ENCODE measurements around the gene ETF1.

The ETF1 gene

GRCh38 chr5:138563340-138564118, 20.5 kb upstream of the ETF1 start:
- DNase-seq (ENCODE audit: low read depth in 2 of 3, low spot score in 2 of 3): no peak

GRCh38 chr5:138560971-138561370, 17.9 kb upstream of the ETF1 start:
- DNase-seq (ENCODE audit: low read depth in 2 of 3, low spot score in 2 of 3): no peak

- DNase-seq (ENCODE audit: low read depth in 2 of 3, low spot score in 2 of 3): no peak
Observed at GRCh38 chr5:138559937-138560336, 16.9 kb upstream of the ETF1 start.

- no peak for DNase-seq (ENCODE audit: low read depth in 2 of 3, low spot score in 2 of 3)
Observed at GRCh38 chr5:138557677-138558076, 14.6 kb upstream of the ETF1 start.

- no peak for DNase-seq (ENCODE audit: low read depth in 2 of 3, low spot score in 2 of 3)
Observed at GRCh38 chr5:138554143-138554542, 11.1 kb upstream of the ETF1 start.

GRCh38 chr5:138553437-138554095, 10.5 kb upstream of the ETF1 start:
- DNase-seq (ENCODE audit: low read depth in 2 of 3, low spot score in 2 of 3): no peak

GRCh38 chr5:138552657-138553056, 9.6 kb upstream of the ETF1 start:
- no peak for DNase-seq (ENCODE audit: low read depth in 2 of 3, low spot score in 2 of 3)

GRCh38 chr5:138549414-138549813, 6.4 kb upstream of the ETF1 start:
- no peak for DNase-seq (ENCODE audit: low read depth in 2 of 3, low spot score in 2 of 3)

GRCh38 chr5:138545919-138546562, 3.0 kb upstream of the ETF1 start:
- DNase-seq (ENCODE audit: low read depth in 2 of 3, low spot score in 2 of 3): no peak

GRCh38 chr5:138544181-138545134, 1.4 kb upstream of the ETF1 start:
- no peak for DNase-seq (ENCODE audit: low read depth in 2 of 3, low spot score in 2 of 3)

- peak in 2 of 3 experiments; percentile 69 to 78 for DNase-seq (ENCODE audit: low read depth in 2 of 3, low spot score in 2 of 3)
Observed at GRCh38 chr5:138543730-138544104, 681 bp upstream of the ETF1 start.

- no peak for DNase-seq (ENCODE audit: low read depth in 2 of 3, low spot score in 2 of 3)
Observed at GRCh38 chr5:138542180-138542955, 668 bp downstream of the ETF1 start.

GRCh38 chr5:138541511-138542179, 1.4 kb downstream of the ETF1 start:
- DNase-seq (ENCODE audit: low read depth in 2 of 3, low spot score in 2 of 3): no peak

GRCh38 chr5:138539791-138540190, 3.2 kb downstream of the ETF1 start:
- no peak for DNase-seq (ENCODE audit: low read depth in 2 of 3, low spot score in 2 of 3)

GRCh38 chr5:138538943-138539627, 4.0 kb downstream of the ETF1 start:
- DNase-seq (ENCODE audit: low read depth in 2 of 3, low spot score in 2 of 3): no peak

- no peak for DNase-seq (ENCODE audit: low read depth in 2 of 3, low spot score in 2 of 3)
Observed at GRCh38 chr5:138536665-138537315, 6.2 kb downstream of the ETF1 start.

GRCh38 chr5:138536215-138536614, 6.8 kb downstream of the ETF1 start:
- DNase-seq (ENCODE audit: low read depth in 2 of 3, low spot score in 2 of 3): no peak
